Purkinje cell (primary cell): ENCODE data around the gene CCNY. TPM values are rescaled to one million over a fixed set of nuclear protein-coding genes. Genes with fewer than 3 reads are reported as not detected.

ENCODE experiments used
- polyA plus RNA-seq: library from polyadenylated mRNA; unstranded; fragments of >200 nt; fragmentation: Nextera tagmentation; gene quantifications from 2 replicates; pipeline ENCODE4 v1.2.1, GENCODE V29; 2014

Gene CCNY
- 15.1 and 18.4 TPM in 2 replicates for polyA plus RNA-seq

GRCh38 chr10:35336084-35336831 is at the start of gene CCNY:
TSS of gene CCNY (plus strand) at chr10:35336509. CDS start at chr10:35337054, 545 bp downstream.

GRCh38 chr10:35605191-35605590 is 268.9 kb downstream of the CCNY start, which contains the start of gene GJD4:
TSS of gene GJD4 (plus strand) at chr10:35605341. CDS start at chr10:35605568, 227 bp downstream.

Other genes with a start within 250 kb of the CCNY start
- 43.1 and 54.3 TPM in 2 replicates for gene CUL2, start 246.2 kb upstream of the CCNY start, polyA plus RNA-seq
- 47.4 and 54.1 TPM in 2 replicates for gene CREM, start 209.7 kb upstream of the CCNY start, polyA plus RNA-seq